Measurements from ENCODE around the gene KLF16. TPM values are rescaled to one million over a fixed set of nuclear protein-coding genes. Genes with fewer than 3 reads are reported as not detected.
"Not testable (repeated sequence)": the region's sequence is repeated elsewhere in the genome, so short reads cannot be mapped to it uniquely, and the experiment has no call there.

The KLF16 gene
- total RNA-seq, 1 donor from 2014 or later: 18.9 TPM

DNA sequence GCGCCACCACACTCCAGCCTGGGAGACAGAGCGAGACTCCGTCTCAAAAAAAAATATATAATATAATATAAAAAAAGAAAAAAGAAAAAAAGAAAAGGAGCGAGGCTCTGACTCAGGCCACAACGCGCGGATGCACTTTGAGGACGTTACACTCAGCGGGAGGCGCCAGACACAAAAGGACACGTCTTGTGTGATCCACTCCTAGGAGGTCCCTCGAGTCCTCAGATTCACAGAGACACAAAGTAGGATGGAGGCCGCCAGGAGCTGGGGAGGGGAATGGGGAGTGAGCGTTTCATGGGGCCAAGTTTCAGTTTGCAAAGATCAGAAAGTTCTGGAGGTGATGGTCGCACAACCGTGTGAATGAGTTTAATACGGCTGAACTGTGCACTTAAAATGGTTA is 30.4 kb upstream of the KLF16 start:
- peaks cover 10% of the 10 kb centered on the region for H3K4me1 Mint-ChIP-seq
- DNase-seq (ENCODE audit: low read depth, low spot score): no peak
- H3K27me3 Mint-ChIP-seq (ENCODE audit: low read depth): no peaks in the 10 kb centered on the region
- H3K36me3 Mint-ChIP-seq (ENCODE audit: low read depth): no peaks in the 10 kb centered on the region
- no peak overlapping the region for H3K4me3 Mint-ChIP-seq
- no peak overlapping the region for H3K27ac Mint-ChIP-seq (ENCODE audit: unreplicated experiment)
- H3K9me3 Mint-ChIP-seq: peaks cover 4% of the 10 kb centered on the region
- TF ChIP-seq, protein P1, sequence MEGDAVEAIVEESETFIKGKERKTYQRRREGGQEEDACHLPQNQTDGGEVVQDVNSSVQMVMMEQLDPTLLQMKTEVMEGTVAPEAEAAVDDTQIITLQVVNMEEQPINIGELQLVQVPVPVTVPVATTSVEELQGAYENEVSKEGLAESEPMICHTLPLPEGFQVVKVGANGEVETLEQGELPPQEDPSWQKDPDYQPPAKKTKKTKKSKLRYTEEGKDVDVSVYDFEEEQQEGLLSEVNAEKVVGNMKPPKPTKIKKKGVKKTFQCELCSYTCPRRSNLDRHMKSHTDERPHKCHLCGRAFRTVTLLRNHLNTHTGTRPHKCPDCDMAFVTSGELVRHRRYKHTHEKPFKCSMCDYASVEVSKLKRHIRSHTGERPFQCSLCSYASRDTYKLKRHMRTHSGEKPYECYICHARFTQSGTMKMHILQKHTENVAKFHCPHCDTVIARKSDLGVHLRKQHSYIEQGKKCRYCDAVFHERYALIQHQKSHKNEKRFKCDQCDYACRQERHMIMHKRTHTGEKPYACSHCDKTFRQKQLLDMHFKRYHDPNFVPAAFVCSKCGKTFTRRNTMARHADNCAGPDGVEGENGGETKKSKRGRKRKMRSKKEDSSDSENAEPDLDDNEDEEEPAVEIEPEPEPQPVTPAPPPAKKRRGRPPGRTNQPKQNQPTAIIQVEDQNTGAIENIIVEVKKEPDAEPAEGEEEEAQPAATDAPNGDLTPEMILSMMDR (conservative IDR thresholded peaks at IDR 0.05): no peak

GRCh38 chr19:1889907-1890306 is 26.5 kb upstream of the KLF16 start:
- DNase-seq (ENCODE audit: low read depth, low spot score): no peak
- Mint-ChIP-seq H3K4me3 (peak overlapping the region; percentile 61), H3K27ac (ENCODE audit: unreplicated experiment) (no peak overlapping the region), H3K9me3 (no peaks in the 10 kb centered on the region), H3K36me3 (ENCODE audit: low read depth) (no peaks in the 10 kb centered on the region), H3K4me1 (peaks cover 5% of the 10 kb centered on the region), H3K27me3 (ENCODE audit: low read depth) (no peaks in the 10 kb centered on the region)
- TF ChIP-seq, protein P1 (conservative IDR thresholded peaks at IDR 0.05): no peak

- no peaks in the 10 kb centered on the region for H3K27me3 Mint-ChIP-seq (ENCODE audit: low read depth)
- DNase-seq (ENCODE audit: low read depth, low spot score): no peak
- H3K27ac Mint-ChIP-seq (ENCODE audit: unreplicated experiment): no peak overlapping the region
- peaks cover 19% of the 10 kb centered on the region for H3K4me1 Mint-ChIP-seq
- no peaks in the 10 kb centered on the region for H3K9me3 Mint-ChIP-seq
- TF ChIP-seq, protein P1 (conservative IDR thresholded peaks at IDR 0.05): no peak
- no peaks in the 10 kb centered on the region for H3K36me3 Mint-ChIP-seq (ENCODE audit: low read depth)
- no peak overlapping the region for H3K4me3 Mint-ChIP-seq
These were observed 25.0 kb upstream of the KLF16 start for GRCh38 chr19:1888385-1888784.

DNA sequence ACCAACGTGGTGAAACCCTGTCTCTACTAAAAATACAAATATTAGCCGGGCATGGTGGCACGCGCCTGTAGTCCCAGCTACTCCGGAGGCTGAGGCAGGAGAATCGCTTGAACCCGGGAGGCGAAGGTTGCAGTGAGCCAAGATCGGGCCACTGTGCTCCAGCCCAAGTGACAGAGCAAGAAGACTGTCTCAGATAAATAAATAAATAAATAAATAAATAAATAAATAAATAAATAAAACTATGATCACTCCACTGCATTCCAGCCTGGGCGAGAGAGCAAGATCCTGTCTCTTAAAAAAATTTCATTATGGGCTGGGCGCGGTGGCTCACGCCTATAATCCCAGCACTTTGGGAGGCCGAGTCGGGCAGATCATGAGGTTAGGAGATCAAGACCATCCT is 23.0 kb upstream of the KLF16 start:
- H3K4me1 Mint-ChIP-seq: peaks cover 33% of the 10 kb centered on the region
- not testable (repeated sequence) for H3K9me3 Mint-ChIP-seq; H3K4me3 Mint-ChIP-seq; H3K27me3 Mint-ChIP-seq (ENCODE audit: low read depth); DNase-seq (ENCODE audit: low read depth, low spot score); H3K36me3 Mint-ChIP-seq (ENCODE audit: low read depth); H3K27ac Mint-ChIP-seq (ENCODE audit: unreplicated experiment)

DNA sequence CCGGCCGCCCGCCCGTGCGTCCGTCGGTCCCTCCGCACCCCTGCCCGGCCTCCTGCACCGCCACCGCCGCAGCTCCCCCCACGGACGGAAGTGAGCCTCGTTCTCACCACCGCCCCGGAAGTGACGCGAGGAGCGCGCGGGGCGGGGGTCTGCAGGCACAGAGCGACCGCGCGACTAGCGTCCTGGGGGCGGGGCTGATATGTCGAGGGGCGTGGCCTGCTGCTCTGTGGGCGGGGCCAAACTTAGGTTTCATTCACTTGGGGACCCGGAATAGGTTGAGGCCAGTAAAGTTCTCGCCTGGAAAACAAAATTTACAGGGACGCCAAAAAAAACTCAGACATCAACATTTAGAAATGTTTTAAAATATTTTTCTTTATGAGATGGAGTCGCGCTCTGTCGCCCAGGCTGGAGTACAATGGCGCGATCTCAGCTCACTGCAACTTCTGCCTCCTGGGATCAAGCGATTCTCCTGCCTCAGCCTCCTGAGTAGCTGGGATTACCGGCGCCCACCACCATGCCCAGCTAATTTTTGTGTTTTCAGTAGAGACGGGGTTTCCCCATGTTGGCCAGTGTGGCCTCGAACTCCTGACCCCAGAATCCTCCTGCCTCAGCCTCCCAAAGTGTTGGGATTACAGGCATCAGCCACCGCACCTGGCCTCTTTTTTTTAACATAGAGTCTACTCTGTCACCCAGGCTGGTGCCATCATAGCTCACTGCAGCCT is 22.2 kb upstream of the KLF16 start, which contains the start of gene ABHD17A:
TSS of gene ABHD17A (minus strand) at position 99 of the 722 bp plus-strand sequence. CDS start 3,930 bp downstream, outside the sequence.
- not testable (repeated sequence) for H3K36me3 Mint-ChIP-seq (ENCODE audit: low read depth); H3K27me3 Mint-ChIP-seq (ENCODE audit: low read depth); H3K9me3 Mint-ChIP-seq
- peaks cover 33% of the 10 kb centered on the region for H3K4me1 Mint-ChIP-seq
- DNase-seq (ENCODE audit: low read depth, low spot score): peak; percentile 94
- peak within 1 kb of the TSS; percentile 95 for H3K27ac Mint-ChIP-seq (ENCODE audit: unreplicated experiment)
- H3K4me3 Mint-ChIP-seq: peak within 1 kb of the TSS; percentile 97

DNA sequence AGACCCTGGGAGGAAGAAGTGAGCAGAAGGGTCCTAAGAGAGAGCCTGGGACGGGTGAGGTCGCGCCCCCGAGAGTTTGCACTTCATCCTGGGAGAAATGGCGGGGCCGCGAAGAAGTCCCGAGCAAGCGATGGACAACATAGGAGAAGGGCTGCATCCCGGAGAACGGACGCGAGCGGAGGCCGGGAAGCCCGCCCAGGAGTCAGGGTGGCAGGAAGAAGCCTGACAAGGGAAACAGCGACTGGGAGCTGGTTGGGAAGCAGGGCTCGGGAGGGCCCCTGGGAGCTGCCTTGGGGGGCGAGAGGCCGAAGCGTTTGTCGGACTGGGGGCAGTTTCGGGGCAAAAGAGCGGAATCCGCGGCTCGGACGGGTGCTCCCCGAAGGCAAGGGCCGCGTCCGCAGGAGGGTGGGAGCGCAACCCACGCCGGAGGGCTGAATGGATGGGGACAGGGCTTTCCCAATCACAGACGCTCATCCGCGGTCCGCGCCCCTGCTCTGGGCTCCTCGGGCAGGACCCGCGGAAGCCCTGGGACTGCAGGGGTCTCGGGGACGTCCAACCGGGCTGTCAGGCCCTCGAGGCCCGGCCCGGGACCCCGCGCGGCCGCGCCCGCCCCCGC is 21.4 kb upstream of the KLF16 start:
- H3K36me3 Mint-ChIP-seq (ENCODE audit: low read depth): no peaks in the 10 kb centered on the region
- H3K9me3 Mint-ChIP-seq: no peaks in the 10 kb centered on the region
- TF ChIP-seq, protein P1 (conservative IDR thresholded peaks at IDR 0.05): no peak
- H3K27ac Mint-ChIP-seq (ENCODE audit: unreplicated experiment): peak overlapping the region; percentile 95
- DNase-seq (ENCODE audit: low read depth, low spot score): no peak
- peak overlapping the region; percentile 97 for H3K4me3 Mint-ChIP-seq
- peaks cover 33% of the 10 kb centered on the region for H3K4me1 Mint-ChIP-seq
- H3K27me3 Mint-ChIP-seq (ENCODE audit: low read depth): no peaks in the 10 kb centered on the region
